GM18867 (cell line): ENCODE measurements around the gene BAG1.
A peak's percentile ranks its signal among the peaks of the same experiment; 100 is the strongest.

Experiments
- ATAC-seq: cut with Tn5 transposase; IDR thresholded peaks from one replicate; pipeline ENCODE4 v1.9.1; 2021; ENCODE audit warnings: mild to moderate bottlenecking, moderate library complexity; ENCODE audit not compliant: unreplicated experiment

BAG1 gene

DNA sequence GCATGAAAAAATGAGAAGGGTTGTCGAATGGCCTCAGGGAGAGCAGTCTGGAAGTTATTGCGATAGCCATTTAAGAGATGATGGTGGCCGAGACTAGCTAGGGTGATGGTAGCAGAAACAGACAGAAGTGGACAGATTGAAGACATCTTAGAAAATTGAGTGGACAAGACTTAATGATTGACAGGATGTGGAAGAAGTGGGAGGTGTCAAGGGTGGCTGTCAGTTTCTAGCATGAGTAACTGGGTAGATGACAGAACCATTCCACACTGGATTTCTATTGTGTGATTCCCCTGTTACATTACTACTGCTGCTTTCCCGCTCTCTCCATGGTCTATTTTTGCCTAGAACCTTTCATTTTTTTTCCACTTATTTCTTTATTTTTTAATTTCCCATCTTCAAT is 13.0 kb upstream of the BAG1 start:
- ATAC-seq, result no peak

DNA sequence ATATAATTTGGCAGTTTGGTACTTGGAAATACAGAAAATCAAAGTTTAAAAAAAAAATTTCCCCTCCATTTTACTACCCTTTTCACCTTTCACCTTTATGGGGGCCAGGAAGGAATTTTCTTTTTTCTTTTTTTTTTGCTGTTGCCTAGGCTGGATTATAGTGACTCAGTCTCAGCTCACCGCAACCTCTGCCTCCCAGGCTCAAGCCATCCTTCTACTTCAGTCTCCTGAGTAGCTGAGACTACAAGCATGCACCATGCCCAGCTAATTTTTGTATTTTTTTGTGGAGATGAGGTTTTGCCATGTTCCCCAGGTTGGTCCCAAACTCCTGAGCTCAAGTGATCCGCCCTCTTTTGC is 9.4 kb upstream of the BAG1 start:
- no peak for ATAC-seq

DNA sequence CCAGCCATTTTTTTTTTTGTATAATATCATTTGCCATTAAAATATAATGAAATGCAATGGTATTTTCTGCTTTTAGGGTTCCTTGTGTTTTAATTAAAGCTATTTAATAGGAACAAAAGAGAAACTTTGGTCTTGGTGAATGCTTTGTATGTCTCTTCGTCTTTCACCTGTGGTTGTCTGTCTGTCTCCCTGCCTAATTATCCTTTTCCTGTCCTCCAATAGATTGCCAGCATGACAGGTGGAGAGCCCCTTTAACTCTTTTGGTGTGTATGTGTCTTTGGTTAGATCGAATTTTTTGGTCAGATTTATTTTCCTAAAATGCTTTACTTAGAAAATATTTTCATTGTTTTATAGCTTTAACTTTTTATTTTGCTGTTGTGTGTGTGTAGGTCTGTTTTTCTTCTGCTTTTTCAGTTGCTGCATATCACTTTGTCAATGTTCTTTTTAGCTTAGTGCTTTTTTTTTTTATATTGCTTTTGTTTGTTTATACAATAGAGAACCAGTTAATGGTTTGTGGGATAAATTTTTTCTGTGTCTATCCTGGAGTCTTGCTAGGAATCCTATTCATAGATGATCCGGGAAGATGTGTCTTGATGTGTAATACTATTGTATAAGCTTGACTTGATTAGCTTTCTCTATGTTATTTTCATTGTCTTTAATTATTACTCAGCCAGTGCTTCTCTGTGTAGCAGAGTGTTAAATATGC is 8.9 kb upstream of the BAG1 start:
- ATAC-seq, result no peak

DNA sequence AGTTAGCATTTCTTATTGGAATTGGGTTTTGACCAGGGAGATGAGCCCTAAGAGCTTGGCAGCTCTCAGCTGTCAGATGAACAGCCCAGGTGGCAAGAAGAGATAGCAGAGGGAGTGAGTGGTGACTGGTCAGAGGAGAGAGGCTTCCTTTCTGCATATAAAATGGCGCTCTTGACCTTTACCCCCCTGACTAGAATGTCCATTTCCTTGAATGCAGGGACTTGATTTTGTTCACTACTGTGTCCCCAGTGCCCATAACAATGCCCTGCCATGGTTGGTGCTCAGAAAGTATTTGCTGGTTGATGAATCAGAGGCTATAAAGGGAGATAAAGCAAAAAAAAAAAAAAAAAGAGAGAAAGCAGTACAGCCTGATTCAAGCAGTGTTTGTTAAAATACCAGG is 7.6 kb upstream of the BAG1 start:
- no peak for ATAC-seq

DNA sequence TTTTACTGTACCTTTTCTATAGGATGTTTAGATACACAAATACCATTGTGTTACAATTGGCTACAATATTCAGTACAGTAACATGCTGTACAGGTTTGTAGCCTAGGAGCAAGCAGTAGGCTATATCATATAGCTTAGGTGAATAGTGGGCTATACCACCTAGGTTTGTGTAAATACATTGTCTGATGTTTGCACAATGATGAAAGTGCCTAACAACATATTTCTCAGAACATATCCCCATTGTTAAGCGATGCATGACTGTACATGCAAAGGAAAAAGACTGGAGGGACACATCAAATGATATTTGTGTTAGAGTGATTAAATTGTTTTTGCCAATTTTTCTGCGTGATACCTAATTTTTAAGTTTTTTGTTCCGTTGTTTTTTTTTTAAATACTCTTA is 5.6 kb upstream of the BAG1 start:
- ATAC-seq, result no peak

DNA sequence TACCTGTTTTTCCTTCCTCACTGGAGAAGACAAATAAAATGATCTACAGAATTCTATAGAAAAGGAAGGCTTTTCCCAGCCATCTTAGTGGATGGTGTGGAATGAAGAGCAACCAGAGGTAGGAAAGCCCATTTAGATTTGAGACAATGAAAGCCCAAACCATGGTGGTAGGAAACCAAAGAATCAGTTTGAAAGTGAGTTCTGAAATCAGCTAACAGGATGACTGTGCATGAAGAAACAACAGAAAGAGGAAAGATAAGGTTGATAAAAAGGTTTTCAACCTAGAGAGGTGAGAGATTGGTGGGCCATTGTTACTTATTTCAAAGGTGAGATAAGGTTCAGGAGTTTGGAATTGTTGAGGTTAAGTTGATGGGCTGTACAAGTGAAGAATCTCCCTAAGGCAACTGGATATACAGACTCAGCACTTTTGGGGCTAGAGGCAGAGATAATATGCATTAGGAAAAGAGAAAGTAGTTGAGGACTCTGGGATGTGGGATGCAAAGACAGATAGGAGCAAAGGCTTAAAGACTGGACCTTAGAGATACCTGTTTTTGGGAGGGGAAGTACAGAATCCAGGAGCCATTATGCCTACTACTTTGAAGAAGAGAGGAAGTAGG is 2.8 kb upstream of the BAG1 start:
- ATAC-seq, result no peak

DNA sequence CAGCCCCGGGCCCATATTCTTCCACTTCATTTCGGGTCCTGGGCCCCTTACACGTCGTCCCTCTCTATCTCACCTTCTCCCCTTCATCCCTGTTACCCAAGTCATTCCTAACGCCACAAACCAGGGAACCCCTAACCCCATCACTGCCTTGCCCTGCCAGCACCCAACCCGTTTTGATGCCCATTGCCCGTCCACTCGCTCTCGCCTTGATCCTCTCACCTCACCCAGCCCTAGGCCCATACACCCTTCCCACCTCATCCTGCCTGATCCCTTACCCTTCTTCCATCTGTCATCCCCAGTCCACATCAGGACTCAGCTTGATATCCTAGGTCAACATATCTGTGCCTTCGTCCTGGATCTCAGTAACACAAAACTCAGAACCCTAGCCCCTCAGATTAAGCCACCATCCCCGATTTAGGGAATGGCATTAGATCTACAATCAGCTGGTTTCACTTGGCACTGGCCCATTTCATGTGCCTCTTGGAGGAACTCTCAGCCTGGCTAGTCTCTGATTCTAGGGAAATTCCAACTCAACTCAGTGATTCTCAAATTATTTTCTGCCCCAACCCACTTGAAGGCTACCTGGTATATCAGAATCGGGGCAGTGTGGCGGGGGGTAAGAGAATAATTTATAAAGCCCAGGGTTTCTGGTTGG is 830 bp upstream of the BAG1 start:
- no peak for ATAC-seq

DNA sequence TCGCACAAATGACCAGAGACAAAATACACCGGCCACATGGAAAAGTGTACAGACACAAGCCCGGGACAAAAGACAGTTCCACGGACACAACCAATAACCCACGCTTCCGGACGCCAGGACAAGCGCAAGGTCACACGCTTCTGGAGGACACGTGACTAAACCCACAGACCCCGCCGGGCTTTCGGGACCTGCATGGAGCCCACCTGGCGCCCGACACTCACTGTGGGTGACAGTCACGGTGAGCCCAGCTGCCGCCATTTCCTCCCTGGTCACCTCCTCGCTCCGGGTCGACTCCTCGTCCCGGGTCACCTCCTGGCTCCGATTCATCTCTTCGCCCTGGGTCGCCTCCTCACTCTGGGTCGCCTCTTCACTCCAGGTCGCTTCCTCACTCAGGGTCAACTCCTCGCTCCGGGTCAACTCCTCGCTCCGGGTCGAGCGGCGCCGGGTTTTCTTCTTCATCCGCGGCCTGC is 470 bp downstream of the BAG1 start:
- ATAC-seq, result peak; percentile 33

DNA sequence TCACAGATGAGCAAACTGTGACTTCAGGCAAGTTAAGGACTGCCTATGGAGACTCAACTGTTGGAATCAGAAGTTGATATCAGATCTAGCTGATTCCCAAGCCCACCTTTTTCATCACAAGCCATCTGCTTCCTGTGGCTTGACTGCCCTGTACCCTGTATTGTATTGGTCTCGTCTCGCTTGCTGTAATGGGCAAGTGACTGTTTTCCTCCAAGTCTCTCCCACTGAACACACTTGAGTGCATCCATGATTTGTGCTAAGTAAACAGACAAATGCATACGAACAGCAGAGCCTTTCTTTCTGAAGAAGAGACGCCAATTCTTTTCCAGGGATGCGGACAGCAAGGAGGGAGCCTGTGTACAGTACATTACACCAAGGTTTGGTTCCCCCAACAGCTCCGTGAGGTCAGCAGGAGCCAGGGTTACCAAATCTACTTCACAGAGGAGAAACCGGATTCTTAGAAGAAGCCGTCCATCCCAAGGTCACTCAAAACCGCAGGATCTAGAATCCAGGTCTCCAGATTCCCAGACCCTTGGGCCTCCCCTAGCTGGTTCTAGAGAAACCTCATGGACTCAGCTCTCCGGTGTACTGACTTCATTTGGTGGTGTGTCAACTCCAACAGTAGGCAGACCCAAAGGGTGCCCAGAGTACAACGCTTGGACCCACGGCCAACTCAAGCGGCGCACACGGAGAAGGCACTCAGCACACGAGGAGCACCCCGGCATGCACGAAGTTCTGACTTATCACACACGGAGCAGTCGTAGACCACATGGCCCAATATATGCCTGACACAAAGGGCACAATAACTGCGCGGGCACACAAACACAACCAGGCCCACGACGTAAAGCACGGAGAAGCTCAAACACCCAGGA is 1.1 kb downstream of the BAG1 start:
- peak; percentile 11 for ATAC-seq

DNA sequence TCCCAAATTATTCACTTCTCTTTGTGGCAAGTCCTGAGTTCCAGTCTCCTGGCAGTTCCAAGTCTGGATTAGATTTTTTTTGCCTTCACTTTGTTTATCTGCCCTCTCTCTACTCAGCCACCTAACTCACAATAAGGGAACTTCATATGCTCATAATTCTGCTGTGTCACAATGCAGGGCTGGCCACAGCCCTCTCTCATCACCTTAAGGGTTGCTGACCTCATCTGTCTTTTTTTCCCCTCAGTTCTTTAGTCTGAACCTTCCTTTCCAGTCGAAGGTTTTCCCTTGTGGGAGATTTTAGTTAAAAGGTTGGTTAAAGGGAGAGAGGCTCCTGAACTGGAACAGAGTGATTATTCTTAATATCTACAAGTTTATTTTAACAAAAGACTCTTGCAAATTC is 4.1 kb downstream of the BAG1 start:
- no peak for ATAC-seq

DNA sequence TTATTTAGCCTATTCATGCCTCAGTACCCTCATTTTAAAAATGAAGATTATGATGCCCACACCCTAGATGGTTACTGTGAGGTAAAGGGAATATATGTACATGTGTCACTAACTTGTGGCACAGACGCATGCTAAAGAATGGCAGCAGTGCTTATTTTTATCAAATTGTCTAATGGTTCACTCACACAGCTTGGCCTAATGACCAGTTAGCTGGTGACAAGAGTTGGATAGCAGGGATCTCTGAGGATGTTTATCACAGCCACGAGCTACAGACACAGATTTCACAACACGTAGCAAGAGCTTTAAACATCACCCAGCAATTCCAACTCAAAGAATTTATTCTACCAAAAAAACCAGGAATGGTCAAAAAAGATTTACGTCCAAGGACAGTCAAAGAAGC is 7.2 kb downstream of the BAG1 start:
- no peak for ATAC-seq

DNA sequence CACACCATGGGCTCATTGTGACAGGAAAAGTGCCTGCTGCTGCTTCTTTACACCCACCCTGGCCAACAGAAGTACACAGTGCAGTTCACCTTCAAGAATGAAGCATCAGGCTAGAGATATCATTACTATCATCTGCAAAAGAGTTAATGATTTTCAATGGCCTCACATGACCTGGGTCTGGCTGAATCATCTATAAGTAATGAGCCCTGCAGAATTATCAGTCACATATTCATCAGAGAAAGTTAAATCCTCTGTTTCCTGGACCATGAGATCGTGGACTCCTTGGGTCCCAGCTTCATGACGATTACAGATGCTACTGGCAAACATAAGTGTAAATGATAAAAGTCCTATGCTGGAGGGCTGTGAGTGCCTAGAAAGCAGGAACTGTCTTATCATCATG is 8.3 kb downstream of the BAG1 start:
- ATAC-seq, result no peak

DNA sequence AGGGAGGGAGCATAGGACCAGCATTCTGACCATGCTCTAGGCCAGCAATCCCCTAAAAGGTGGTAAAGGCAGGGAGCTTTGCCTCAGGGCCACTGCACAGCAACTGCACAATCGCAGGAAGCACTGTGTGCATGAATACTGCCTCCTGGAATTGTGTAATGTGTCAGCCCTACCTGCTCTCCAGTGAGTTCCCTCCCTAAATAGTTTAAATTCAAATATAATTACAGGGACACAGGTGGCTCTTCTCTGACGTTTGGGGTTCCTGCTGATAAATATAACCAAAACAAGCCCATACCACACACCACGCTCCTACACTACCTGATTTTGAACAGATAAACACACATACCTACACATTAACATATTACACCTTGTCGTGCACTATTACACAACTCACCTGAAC is 9.0 kb downstream of the BAG1 start:
- ATAC-seq, result no peak

DNA sequence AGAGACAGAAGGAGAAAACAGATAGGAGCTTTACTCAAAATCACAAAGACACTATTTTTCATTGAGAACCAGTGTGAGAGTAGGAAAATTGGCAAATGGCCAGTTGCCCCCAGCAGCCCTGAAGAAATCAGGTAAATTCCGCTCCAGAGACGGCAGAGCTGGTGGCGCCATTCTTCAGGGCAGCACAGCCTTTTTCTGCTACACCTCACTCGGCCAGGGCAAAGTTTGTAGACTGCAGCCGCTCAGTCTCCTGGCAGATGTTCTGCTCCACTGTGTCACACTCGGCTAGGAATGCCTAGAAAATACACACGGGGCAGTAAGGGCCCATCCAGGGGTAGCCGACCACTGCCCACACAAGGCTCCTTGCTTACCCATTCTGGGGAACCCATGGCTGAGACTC is 9.5 kb downstream of the BAG1 start:
- no peak for ATAC-seq

DNA sequence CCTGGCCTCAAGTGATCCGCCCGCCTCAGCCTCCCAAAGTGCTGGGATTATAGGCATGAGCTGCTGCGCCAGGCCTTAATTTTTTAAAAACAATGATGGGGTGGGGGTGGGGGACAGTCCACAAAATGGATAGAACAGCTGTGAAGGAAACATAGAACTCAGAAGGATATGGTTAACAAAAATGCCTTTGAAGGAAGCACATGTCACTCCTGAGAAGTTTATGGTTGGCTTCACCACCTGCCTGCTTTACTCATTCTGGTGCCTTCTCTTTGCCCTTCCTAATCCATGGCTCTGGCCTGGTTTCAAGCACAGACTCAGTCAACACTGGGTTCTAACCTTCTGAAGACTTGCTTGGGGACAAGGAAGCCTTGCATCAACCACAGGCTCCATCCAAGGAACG is 10.3 kb downstream of the BAG1 start:
- ATAC-seq, result no peak

DNA sequence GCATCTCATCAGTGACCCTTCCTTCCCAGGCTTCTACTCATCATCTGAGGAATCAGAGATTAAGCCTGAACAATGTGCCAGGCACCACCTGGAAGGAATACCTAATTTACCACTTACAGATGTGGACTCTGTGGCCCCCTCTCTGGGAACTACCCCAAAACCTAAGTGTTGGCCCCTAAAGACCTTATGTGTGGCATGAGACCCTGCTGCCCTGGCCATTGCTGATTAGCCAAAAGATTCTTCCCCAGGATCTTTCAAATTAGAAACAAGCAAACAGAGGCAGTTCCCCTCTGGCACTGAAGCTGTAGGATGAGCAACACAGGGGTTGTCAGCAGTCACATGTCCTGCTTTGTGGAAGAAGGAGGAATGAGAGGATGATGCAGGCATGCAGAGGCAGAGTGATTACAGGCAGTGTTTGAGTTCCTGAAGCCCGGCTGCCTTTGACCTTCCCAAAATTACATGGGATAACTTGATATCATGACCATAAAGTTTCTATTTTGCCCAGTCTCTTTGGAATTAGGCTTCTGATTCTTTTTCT is 14.0 kb downstream of the BAG1 start:
- no peak for ATAC-seq

DNA sequence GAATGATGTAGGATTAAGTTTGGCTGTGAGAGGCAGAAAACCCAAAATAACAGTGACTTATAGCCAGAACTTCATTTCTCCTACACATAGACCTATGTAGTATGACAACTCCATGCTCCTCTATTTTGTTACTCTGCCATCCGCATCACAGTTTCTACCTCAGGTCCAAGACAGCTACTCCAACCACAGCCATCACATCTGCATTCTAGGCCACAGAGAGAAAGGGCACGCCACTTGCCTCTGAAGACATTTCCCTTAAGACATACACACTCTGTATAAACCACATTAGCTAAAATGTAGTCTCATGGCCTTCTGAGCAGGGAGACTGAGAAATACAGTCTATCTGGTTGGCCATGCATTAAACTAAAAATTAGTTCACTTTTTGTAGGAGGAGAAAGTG is 14.5 kb downstream of the BAG1 start:
- ATAC-seq, result peak; percentile 12

DNA sequence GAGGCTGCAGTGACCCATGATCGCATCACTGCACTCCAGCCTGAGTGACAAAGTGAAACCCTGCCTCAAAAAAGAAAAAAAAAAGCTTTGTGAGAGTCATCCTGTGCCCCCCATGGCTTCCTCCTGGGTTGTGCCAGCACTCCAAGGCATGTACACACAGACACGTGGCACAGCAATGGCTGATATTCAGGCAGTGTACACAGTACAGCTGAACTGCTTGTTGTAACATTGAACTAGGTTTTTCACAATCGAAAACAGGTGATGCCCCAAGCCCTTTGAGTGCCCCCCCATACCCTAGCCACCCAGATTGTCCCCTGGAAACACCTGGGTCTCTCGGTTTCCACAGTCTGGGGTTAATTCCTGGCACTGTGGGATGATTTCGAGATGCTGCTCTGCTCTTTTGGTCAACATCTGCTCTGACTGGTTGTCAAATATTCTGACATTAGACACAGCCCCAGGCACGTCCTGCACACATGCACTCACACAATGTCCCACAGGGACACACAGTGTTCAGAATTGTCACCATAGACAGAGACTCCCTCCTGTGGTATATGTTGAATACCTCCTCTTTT is 15.3 kb downstream of the BAG1 start:
- ATAC-seq, result peak; percentile 54

DNA sequence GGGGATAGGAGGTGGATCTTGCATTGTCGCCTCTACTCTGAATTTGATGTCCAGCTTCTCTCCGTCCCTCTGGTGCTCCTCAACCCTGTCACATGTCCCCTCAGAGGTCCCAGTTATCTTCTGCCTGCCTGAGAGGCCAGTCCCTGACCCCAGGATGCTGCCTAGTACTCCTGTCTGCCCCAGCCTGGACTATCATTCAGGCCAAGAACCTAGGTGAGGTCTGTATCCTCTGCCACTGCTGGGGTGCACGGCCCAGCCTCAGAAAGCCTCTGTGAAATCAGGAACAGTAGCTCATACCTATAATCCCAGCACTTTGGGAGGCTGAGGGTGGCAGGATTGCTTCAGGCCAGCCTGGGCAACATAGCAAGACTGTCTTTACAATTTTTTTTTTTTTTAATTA is 15.9 kb downstream of the BAG1 start:
- peak; percentile 9 for ATAC-seq

DNA sequence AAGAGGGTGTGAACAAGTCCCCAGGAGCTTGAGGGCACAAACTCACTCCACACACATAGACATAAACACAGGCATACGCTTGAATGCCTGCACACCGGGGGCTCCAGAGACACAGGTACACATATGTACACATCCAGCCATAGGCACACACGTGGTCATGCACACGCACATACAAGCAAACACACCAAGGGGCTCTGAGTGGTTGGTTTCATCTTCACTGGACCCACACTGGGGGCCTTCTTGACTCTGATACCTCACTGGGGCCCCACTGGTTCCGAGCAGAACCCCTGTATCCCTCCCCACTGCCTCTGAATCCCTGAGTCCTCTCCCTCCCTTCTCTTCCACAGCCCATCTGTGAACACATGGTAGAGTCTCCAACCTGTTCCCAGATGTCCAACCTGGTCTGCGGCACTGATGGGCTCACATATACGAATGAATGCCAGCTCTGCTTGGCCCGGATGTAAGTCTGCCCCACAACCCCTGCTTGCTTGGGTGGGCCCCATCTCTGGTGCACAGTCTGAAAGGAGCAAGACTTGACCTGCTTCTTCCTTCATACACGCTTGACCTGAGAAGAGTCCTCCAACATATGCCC is 18.1 kb downstream of the BAG1 start:
- ATAC-seq, result no peak

DNA sequence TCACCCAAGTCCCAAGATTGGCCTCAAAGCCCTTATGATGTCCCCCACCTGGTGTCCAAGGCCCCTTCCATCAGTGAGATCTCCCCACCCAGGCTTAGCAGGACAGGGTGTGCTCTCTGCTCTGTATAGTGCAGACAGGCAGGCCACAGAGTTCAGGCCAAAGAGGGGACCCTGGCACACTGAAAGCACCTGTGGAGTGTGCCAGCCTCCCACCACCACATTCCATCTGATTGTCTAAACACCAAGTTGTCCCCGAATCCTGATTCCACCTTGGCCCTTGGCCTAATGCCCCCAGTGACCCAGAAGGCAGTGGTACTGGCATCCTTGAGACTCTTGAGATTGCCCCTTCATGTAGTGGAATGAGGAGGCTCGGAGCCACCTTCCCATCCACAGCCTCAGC is 19.2 kb downstream of the BAG1 start:
- no peak for ATAC-seq
